HG02938 (cell line): Measurements from ENCODE around the gene CAPN12.

Experiments used
- ATAC-seq: cut with Tn5 transposase; IDR thresholded peaks from one replicate; pipeline ENCODE4 v1.9.1; 2021; ENCODE audit warnings: mild to moderate bottlenecking, moderate library complexity; ENCODE audit not compliant: unreplicated experiment

CAPN12 gene

DNA sequence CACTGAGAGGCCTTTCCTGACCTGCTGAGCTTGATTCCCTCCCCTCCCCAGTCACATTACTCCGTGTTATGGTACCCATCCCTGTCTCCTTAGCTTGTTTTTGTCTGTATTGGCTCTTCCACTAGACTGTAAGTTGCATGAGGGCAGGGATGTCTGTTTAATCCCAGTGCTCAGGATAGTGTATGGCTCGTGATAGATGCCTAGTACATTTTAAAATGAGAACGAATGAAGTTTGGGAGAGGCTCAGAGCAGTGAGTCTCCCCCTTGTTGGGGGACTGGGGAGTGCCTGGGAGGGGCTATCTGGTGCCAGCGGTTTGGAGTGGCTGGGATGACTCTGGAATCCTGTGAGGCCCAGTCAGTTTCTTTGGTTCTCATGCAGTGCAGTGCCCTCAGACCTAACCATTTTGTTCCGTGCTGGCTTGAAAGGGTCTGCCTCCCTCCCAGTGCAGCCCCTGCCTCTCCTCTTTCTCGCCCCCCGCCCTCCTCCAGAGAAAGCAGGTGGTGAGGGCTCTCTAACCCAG is 61.3 kb downstream of the CAPN12 start:
- ATAC-seq, result no peak

- ATAC-seq, result no peak
Measured at GRCh38 chr19:38682195-38682867, 61.9 kb downstream of the CAPN12 start.
